Activated CD4-positive, alpha-beta T cell treated with anti-CD3 and anti-CD28 coated beads, Interleukin-10, Interleukin-2, amounts not matched to agents 100 ng/mL and 50 ng/mL, durations not matched to agents 16 hours and 8 hours (primary cell): ENCODE results near the gene PARP3.
A peak's percentile ranks its signal among the peaks of the same experiment; 100 is the strongest.

Source experiments
- DNase-seq: peaks from one replicate; pipeline ENCODE4 v3.0.0-alpha.2; 2020

The PARP3 gene

DNA sequence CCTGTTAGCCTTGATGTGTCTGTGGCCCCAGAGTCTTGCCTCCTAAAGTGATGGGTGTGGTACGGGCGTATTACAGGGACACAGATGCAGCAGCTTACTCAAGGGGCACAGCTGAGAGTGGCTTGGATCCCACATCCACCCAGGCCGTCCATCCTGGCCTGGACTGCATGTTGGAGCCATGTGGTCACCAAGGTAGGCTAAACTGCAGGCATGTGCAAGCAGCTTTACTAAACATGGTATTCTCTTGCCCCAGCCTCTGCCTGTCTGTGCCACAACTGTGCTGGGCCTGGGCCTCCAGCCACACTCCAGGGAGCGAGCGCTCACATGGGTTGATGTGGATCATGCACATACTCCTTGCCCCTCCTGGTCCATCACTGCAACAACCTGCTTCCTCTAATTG lies 7.0 kb downstream of the PARP3 start:
- no peak for DNase-seq

DNA sequence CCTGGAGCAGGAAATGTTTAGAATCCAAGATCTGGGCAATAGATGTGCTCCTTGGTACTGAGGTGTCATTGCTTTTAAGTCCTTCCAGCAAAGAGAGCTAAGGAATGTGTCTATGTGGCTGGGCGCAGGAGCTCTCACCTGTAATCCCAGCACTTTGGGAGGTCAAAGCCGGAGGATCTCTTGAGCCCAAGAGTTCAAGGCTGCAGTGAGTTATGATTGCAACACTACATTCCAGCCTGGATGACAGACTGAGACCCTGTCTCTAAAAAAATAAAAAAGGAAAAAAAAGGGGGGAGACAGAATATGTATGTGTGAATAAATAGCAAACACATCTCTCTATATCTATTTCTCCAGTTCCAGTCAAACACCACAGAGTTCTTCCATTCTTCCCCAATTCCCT lies 8.7 kb downstream of the PARP3 start:
- no peak for DNase-seq

DNA sequence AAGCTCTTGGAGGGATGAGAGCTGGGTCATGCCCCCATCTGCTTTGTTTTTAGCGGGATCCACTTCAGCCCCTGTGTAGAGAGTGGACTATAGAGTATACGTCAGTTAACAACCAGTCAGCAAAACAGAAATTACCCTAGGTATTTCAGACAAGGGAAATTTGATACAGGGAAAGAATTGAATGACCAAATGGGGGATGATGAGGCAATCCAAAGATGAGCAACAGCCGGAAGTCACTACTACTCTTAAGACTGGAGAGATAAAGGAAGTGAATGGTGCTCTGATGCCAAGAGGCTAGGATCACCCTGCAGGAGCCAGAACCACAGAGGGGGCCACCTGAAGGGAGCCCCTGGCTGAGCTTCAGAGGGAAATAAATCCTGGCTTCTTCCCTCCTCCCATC lies 11.3 kb downstream of the PARP3 start:
- DNase-seq = no peak

DNA sequence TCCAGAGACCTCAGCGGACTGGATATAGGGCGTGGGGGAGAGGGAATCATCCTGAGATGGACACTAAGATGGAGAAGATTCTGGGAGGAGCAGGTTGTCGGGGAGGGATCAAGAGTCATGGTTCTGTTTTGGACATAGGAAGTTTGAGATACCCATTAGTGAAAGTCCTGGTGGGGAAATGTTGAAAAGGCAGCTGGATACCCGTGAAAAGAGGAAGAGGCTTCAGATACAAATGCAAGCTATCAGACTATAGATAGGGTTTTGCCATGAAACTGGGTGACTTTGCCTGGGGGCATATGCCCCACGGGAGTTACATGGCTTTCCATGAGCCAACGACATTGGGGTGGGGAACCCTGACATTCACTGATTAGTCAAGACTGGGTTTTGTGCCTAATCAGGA lies 11.9 kb downstream of the PARP3 start:
- DNase-seq = no peak

DNA sequence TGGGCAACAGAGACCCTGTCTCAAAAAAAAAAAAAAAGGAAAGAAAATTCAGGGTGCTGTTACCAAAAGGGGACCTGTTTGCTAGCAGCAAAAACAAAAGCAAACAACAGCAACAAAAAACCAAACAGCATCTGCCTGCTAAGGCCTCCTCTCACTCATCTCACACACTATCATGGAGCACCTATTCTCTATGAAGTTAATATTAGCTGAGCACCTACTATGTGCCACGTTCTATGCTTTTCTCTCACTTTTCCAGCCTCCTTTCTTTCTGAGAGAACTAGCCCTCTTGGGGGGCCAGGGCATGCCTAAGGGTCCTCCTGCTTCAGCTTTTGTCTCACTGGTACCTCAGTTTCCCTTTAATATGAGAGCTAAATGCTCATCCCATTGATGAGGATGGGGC lies 12.6 kb downstream of the PARP3 start:
- DNase-seq = no peak

DNA sequence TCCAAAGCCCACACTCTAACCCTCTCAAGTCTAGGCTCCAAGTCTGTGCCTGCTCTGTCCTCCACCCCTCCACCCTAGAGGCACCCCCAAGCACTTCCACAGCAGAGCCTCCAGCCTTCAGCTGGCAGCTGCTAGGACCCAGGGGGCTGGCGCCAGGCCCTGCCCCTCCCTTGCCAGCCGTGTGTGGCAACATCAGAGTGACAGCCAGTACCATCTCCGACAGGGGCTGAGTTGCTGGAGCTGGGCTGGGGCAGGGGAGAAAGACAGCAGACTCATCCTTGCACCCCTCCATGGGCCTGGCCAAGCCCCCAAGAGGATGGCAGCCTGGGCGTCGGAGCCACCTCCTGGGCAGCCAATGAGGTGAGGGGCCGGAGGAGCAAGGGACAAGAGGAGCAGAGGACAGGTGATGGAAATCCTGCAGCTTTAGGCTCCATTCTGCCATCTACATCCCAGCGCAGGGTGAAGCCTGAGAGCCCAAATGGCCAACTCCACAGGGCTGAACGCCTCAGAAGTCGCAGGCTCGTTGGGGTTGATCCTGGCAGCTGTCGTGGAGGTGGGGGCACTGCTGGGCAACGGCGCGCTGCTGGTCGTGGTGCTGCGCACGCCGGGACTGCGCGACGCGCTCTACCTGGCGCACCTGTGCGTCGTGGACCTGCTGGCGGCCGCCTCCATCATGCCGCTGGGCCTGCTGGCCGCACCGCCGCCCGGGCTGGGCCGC lies 13.2 kb downstream of the PARP3 start, which contains the start of gene GPR62:
GPR62 (plus strand) TSS at position 207 of the 718 bp plus-strand sequence; CDS start at position 479, 272 bp downstream.
- no peak for DNase-seq

DNA sequence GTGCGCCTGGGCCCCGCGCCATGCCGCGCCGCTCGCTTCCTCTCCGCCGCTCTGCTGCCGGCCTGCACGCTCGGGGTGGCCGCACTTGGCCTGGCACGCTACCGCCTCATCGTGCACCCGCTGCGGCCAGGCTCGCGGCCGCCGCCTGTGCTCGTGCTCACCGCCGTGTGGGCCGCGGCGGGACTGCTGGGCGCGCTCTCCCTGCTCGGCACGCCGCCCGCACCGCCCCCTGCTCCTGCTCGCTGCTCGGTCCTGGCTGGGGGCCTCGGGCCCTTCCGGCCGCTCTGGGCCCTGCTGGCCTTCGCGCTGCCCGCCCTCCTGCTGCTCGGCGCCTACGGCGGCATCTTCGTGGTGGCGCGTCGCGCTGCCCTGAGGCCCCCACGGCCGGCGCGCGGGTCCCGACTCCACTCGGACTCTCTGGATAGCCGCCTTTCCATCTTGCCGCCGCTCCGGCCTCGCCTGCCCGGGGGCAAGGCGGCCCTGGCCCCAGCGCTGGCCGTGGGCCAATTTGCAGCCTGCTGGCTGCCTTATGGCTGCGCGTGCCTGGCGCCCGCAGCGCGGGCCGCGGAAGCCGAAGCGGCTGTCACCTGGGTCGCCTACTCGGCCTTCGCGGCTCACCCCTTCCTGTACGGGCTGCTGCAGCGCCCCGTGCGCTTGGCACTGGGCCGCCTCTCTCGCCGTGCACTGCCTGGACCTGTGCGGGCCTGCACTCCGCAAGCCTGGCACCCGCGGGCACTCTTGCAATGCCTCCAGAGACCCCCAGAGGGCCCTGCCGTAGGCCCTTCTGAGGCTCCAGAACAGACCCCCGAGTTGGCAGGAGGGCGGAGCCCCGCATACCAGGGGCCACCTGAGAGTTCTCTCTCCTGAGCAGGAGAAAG lies 14.0 kb downstream of the PARP3 start:
- DNase-seq = peak; percentile 44

DNA sequence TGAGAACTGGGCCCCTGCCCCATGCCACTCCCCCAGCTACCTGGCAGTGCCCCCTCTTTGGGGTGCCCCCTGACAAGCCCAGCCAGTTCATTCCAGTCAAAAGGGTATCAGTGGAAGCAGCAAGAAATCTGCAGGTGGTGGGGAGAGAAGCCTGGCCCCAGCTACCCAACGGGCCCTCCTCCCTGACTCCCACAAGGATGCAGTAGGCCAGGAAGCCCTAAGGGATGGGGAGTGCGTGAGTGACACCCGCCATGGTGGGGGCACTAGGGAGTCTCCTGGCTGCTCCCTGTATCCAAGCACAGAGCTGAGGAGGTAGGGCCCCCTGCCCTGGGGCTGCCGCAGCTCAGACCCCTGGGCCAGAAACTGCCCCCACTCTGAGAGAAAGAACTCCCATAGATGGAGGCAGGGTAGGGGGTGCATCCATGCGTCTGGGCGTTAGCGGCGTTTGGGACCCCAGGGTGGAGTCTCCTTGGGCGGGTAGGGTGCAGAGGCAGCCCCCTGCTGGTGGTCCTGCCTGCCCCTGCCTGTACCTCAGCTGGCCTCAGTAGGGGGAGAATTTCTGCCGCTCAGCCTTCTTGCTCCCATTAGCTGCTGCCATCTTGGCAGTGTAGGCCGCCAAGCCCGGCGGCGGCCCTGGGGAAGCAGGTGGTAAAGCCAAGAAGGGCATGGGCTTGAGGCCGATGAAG lies 15.5 kb downstream of the PARP3 start:
- no peak for DNase-seq

DNA sequence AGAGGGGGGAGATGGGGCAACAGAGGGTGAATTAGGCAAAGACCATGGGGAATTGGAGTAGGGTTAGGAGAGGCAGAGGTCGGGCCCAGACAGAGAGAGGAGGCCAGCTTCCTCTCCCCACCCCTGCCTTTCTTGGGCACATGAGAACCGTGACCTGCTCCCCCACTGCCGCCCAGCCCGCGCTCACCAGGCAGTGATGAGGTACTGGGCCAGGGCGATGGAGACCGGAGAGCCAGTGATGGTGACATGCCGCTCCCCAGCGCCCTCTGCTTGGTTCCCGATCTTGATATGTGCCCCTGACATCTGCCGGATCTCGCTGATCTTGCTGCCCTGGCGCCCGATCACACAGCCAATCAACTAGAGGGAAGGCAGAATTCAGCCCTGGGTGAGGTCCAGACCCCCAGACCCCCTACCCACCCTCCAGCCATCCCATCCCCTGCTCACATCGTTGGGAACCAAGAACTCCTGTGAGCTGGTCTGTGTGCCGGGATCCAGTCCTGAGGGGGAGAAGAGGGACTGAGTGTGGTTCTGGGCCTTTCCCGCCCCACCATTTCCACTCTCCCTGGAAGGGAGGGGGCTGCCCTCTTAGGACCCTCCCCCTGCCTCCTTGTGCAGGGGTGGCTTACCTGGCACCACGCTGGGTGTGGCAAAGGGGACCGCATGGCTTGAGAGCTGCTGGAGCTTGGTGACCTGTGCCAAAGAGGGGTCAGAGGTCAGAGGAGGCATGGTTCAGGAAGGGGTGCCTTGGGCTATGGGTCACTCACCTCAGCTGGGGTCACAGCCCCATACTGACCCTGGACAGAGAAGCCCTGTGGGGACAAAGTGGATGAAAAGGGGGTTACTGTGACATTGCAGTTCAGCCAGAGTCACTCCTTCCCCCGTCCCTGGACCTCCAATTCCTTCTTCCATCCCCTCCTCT lies 16.7 kb downstream of the PARP3 start:
- DNase-seq = no peak

DNA sequence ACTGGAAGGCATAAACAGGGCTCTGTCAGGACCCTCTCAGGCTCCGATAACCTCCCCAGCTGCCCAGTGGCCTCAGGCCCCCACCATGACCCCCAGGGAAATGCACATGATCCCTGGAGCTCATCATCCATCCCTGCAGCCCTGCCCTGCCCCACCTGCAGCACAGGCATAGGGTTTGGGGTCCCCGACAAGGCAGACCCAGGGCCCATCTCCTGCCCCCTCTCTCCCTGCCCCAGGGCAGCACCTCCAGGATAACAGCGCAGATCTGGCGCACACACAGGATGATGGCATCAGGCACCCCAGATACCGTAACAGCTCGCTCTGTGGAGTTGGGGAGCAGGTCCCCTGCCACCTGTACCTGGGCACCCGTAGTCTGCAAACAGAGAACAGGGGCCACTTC lies 17.5 kb downstream of the PARP3 start:
- no peak for DNase-seq

DNA sequence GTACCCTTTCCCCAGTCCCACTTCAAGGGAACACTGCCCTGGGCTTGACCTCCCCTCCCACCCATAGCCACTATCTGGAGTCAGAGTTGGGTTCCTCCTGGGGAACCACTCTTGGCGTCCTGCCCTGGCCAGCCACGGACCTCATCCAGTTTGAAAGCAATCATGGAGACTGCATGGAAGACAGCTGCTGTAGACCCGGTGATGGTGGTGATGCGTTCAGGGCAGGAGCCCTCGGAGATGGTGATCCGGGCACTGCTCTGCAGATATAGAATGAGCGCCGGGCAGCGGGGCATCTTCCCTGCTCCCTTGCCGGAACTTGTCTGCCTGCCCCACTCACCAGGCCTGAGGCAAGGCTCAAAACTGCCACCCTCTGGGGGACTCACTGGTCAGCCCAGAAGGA lies 18.2 kb downstream of the PARP3 start:
- no peak for DNase-seq

DNA sequence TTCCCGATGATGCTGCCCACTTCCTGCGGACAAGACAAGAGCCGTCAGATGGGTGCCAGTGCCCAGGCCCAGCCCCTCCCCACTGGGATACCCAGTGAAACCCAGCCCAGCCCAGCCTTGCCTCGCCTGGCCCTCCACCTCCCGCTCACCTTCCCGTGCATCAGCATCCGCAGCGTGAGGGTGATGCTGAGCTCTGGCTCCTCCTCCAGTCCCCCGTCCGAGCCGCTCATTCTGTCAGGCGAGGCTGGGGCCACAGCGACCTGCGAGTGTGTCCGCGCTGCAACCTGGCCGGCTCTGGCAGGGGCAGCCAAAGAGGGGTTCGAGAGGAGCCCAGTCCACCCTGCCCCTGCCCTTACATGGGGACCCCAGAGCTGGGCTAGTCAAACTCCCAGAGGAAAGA lies 18.8 kb downstream of the PARP3 start:
- DNase-seq = no peak

DNA sequence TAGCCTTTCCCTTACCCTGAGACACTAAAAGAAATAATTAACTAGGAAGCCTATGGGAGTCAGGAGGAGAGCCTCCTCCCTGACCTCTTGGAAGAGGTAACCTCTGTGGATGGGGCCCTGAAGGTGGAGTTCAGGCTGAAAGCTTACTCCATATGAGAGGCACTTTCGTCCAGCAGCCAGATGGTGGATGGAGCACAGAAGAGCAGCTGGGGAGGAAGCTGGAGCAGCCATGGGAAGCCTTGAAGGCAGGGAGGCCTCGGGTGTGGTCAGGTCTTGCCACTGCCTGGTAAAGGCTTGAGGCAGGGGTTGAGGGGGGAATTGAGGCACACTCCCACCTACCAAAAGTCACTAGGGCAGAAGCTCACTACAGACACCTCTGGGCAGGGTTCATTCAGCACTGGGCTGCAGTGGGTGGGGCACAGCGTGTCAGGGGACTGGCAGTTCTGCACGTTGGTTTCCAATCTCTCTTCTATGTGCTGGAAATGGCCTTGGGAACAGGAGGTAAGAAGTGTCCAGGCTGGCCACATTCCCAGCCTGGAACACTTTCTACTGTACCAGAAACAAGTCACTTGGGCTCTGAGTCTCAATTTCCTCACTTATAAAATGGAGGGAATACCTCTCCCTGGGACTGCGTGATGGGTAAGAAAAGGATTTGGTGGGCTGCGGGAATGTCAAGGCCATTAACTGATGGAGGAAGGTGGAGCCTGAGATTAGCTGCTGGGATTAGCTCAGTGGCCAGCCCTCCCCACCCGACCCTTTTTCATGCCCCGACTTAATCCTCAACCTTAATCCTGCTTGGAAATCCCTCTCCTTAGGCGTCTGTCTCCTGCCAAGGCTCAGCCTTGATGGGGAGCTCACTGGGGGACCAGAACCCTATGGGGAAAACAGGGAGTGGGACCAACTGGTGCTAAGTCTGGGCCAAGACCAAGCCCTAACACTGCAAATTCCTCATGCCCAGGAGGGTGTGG lies 19.7 kb downstream of the PARP3 start:
- no peak for DNase-seq

DNA sequence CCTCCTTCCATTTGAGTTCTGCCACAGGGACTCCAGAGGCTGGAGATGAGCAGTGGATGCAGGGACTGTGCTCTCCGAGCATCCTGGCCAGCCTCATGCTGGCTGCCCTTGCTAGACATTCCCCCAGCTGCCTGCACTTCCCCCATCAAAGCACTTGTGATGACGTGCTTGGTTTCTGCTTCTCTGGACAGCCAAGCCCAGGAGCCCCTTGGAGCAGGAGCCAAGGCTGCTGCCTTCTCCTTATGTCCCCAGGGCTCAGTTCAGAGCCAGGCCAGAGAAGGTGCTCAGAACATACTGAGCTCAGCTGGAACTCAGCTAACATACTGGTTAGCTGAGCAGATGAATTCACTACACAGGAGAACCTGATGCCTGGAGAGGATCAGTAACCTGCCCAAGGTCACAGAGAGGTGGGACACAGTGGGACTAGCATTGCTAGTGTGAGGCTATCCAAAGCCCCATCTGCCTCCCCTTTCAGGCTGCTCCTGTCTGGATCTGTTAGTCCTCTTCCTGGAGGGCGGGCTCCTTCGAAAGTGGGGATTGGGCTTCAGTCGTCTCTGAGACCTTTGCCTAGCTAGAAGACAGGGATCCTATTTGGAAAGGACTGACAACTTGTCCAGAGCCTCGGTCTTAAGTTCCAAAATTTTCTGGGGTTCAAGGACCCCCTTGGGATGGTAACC lies 20.8 kb downstream of the PARP3 start:
- DNase-seq = no peak

DNA sequence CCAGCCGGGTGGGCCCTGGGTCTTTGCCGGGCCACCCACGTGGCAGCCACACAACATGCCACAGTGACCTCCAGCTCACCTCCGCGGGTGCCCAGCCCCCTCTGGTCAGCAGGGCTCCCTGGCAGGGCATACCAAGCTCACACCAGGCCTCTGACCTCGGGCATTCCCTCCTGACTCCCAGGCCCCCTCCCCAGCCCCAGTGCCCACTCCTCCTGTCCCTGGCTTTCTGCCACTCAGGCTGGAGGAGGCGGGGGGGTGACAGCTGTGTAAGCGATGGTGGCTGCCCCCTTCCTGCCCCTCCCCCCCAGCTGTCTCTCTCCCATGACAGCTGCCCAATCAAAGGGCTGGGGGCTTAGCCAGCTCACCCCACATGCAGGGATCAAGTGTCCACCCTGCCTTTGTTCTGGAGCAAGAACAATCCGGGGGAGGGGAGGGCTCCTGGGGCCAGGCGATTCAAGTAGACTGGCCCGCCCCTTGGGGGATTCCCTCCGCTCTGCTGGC lies 21.8 kb downstream of the PARP3 start:
- DNase-seq = no peak

DNA sequence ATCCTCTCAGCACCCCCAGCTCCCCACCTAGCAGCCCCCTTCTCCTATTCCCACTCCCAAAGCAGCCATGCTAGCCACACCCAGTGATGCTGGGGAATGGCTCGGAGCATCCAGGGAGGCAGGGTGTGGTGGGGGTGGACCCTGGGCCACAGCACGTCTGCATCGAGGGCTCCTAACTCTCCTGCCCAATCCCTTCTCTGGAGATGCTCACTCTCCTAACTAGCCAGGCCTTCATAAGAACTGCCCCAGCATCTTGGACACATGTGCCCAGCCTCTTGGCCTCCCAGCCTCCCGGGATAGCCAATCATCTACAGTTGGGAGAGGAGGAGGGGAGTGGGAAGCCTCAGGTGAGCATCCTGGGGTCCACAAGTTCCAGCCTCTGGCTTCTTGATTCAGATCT lies 22.4 kb downstream of the PARP3 start:
- DNase-seq = no peak

DNA sequence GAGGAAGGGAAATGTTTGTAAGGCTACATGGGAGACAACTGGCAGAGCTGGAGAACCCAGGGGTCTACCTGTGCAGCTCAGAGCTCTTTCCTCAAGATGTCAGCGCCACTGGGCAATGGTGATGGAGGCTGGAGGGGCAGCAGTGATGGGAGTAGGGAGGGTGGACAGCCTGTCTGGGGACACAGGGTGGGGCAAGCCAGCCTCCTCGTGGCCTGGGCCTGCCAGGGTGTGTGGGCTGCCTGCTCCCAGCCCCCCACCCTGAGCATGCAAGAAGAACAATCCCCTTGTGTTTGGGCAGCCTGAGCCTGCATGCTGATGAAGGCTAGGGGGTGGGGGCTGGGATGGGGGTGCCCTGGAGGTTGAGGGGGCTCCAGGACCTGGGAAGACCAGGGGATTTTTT lies 23.9 kb downstream of the PARP3 start:
- DNase-seq = no peak

DNA sequence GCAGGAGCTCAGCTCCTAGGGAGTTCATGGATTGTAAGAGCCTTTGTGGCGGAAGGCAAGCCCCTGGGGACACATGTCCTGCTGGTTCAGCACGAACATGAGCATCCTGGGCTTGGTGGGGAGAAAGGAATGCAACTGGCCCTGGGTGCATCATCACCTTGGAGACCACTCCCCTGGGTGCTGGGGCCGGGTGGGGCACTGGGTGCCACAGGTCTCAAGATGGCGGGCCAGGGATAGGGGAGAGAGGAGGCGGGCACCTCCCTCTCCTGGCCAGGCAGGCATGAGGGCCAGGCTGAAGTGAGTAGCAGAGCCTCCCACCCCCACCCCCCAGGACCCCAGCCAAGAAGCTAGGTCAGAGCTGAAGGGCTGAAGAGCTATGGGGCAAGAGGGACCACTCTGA lies 24.3 kb downstream of the PARP3 start:
- DNase-seq = no peak

DNA sequence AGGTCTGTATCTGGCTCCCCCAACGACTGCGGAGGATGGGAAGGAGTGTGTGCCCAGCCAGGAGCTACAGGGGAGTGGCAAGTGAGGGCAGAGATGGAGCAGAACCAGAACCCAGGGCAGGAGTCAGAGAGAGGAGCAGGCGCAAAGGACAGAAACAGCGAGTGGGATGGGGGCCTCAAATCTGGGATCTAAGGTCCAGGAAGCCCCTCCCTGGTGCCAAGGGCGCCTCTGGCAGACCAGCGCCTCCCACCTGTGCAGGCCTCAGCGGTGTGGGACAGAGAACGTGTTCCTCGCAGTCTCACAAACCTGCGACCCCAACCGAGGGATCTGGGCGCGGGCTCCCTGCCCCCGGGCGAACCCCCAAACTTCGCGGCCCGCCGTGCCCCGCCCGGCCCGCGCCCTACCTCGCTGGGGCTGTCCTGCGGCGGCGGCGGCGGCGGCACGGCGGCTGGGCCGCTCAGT lies 24.8 kb downstream of the PARP3 start:
- no peak for DNase-seq

DNA sequence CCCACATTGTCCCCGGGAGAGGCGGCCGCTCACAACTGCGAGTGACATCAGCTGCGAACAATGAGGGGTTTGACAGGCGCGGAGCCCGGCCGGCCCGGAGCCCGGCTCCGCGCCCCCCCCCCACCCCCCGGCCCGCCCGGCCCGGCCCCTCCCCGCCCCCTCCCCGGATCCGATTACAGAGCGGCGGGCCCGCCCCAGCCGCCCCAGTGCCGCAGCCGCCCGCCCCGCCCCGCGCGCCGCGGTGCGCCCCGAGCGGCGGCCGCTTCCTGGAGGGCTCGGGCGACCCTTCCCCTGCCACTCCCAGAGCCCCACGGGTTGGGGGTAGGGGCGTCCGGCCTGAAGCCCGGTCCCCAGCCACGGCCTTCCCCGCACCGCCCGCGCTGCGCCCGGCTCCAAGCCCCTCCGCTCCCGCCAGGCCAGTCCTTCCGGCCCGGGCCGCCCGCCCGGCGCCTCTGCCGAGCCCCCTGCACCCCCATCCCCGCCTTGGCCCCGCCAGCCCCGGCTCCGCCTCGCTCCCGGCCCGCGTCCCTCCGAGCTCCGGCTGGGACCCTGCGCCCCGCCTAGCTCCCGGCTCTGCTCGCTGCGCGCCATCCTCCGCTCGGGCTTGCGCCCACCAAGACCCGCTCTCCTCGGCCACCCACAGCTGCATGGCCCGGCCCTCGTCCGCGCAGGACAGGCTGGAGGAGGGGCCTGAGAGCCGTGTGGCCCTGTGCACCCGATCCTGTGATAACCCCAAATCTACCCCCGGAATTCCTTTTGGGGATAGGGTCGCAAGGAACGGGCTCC lies 25.4 kb downstream of the PARP3 start, which contains the start of gene PCBP4:
PCBP4 (minus strand) TSS at position 71 of the 786 bp plus-strand sequence. CDS start 6,214 bp downstream, outside the sequence.
- peak; percentile 31 for DNase-seq
